ENCODE measurements around the gene ADGRL3.

Gene ADGRL3

GRCh38 chr4:61994036-61994435, 793.9 kb downstream of the ADGRL3 start:
- Histone ChIP-seq H3K27ac (ENCODE audit: low read depth, low read length) (no peak overlapping the region), H2AFZ (ENCODE audit: low read length, unreplicated experiment) (no peak overlapping the region), H3K27me3 (ENCODE audit: insufficient read depth, low read length) (no peaks in the 10 kb centered on the region), H3K79me2 (ENCODE audit: control insufficient read depth, insufficient read depth, low read length, unreplicated experiment) (no peaks in the 10 kb centered on the region), H3K4me3 (ENCODE audit: low read depth, low read length) (no peak overlapping the region), H3K4me1 (ENCODE audit: control insufficient read depth, insufficient read depth, low read length, unreplicated experiment) (no peaks in the 10 kb centered on the region), H3K36me3 (ENCODE audit: insufficient read depth, low read length) (no peaks in the 10 kb centered on the region)

GRCh38 chr4:61995717-61996340, 795.7 kb downstream of the ADGRL3 start:
- no peaks in the 10 kb centered on the region for H3K27me3 ChIP-seq (ENCODE audit: insufficient read depth, low read length)
- no peaks in the 10 kb centered on the region for H3K79me2 ChIP-seq (ENCODE audit: control insufficient read depth, insufficient read depth, low read length, unreplicated experiment)

GRCh38 chr4:61996943-61997342, 796.8 kb downstream of the ADGRL3 start:
- no peak overlapping the region for H3K4me3 ChIP-seq (ENCODE audit: low read depth, low read length)
- no peaks in the 10 kb centered on the region for H3K27me3 ChIP-seq (ENCODE audit: insufficient read depth, low read length)
- H3K4me1 ChIP-seq (ENCODE audit: control insufficient read depth, insufficient read depth, low read length, unreplicated experiment) = no peaks in the 10 kb centered on the region
- no peaks in the 10 kb centered on the region for H3K79me2 ChIP-seq (ENCODE audit: control insufficient read depth, insufficient read depth, low read length, unreplicated experiment)
- H2AFZ ChIP-seq (ENCODE audit: low read length, unreplicated experiment) = no peak overlapping the region
- H3K27ac ChIP-seq (ENCODE audit: low read depth, low read length) = no peak overlapping the region
- no peaks in the 10 kb centered on the region for H3K36me3 ChIP-seq (ENCODE audit: insufficient read depth, low read length)

More at GRCh38 chr4:61995717-61996340, 795.7 kb downstream of the ADGRL3 start:
- no peaks in the 10 kb centered on the region for H3K36me3 ChIP-seq (ENCODE audit: insufficient read depth, low read length)
- no peak overlapping the region for H3K4me3 ChIP-seq (ENCODE audit: low read depth, low read length)
- H2AFZ ChIP-seq (ENCODE audit: low read length, unreplicated experiment) = no peak overlapping the region
- no peak overlapping the region for H3K27ac ChIP-seq (ENCODE audit: low read depth, low read length)
- H3K4me1 ChIP-seq (ENCODE audit: control insufficient read depth, insufficient read depth, low read length, unreplicated experiment) = no peaks in the 10 kb centered on the region

- Histone ChIP-seq H3K27me3 (ENCODE audit: insufficient read depth, low read length) (no peaks in the 10 kb centered on the region), H3K36me3 (ENCODE audit: insufficient read depth, low read length) (no peaks in the 10 kb centered on the region), H2AFZ (ENCODE audit: low read length, unreplicated experiment) (no peak overlapping the region), H3K4me1 (ENCODE audit: control insufficient read depth, insufficient read depth, low read length, unreplicated experiment) (no peaks in the 10 kb centered on the region), H3K4me3 (ENCODE audit: low read depth, low read length) (no peak overlapping the region), H3K27ac (ENCODE audit: low read depth, low read length) (no peak overlapping the region), H3K79me2 (ENCODE audit: control insufficient read depth, insufficient read depth, low read length, unreplicated experiment) (no peaks in the 10 kb centered on the region)
Observed at GRCh38 chr4:61997831-61998230, 797.7 kb downstream of the ADGRL3 start.

GRCh38 chr4:62003695-62004094, 803.6 kb downstream of the ADGRL3 start:
- Histone ChIP-seq H3K79me2 (ENCODE audit: control insufficient read depth, insufficient read depth, low read length, unreplicated experiment) (no peaks in the 10 kb centered on the region), H3K4me1 (ENCODE audit: control insufficient read depth, insufficient read depth, low read length, unreplicated experiment) (no peaks in the 10 kb centered on the region), H2AFZ (ENCODE audit: low read length, unreplicated experiment) (no peak overlapping the region), H3K4me3 (ENCODE audit: low read depth, low read length) (no peak overlapping the region), H3K27ac (ENCODE audit: low read depth, low read length) (no peak overlapping the region), H3K27me3 (ENCODE audit: insufficient read depth, low read length) (no peaks in the 10 kb centered on the region), H3K36me3 (ENCODE audit: insufficient read depth, low read length) (no peaks in the 10 kb centered on the region)

- H2AFZ ChIP-seq (ENCODE audit: low read length, unreplicated experiment) = no peak overlapping the region
- H3K79me2 ChIP-seq (ENCODE audit: control insufficient read depth, insufficient read depth, low read length, unreplicated experiment) = no peaks in the 10 kb centered on the region
- H3K27me3 ChIP-seq (ENCODE audit: insufficient read depth, low read length) = no peaks in the 10 kb centered on the region
- no peak overlapping the region for H3K27ac ChIP-seq (ENCODE audit: low read depth, low read length)
- H3K4me1 ChIP-seq (ENCODE audit: control insufficient read depth, insufficient read depth, low read length, unreplicated experiment) = no peaks in the 10 kb centered on the region
- H3K4me3 ChIP-seq (ENCODE audit: low read depth, low read length) = no peak overlapping the region
- H3K36me3 ChIP-seq (ENCODE audit: insufficient read depth, low read length) = no peaks in the 10 kb centered on the region
Observed at GRCh38 chr4:62004881-62005280, 804.8 kb downstream of the ADGRL3 start.

- Histone ChIP-seq H3K27ac (ENCODE audit: low read depth, low read length) (no peak overlapping the region), H3K27me3 (ENCODE audit: insufficient read depth, low read length) (no peaks in the 10 kb centered on the region)
Observed at GRCh38 chr4:62006108-62006507, 806.0 kb downstream of the ADGRL3 start.

GRCh38 chr4:62015043-62015739, 815.1 kb downstream of the ADGRL3 start:
- H3K27me3 ChIP-seq (ENCODE audit: insufficient read depth, low read length) = no peaks in the 10 kb centered on the region
- no peaks in the 10 kb centered on the region for H3K4me1 ChIP-seq (ENCODE audit: control insufficient read depth, insufficient read depth, low read length, unreplicated experiment)

More at GRCh38 chr4:62006108-62006507, 806.0 kb downstream of the ADGRL3 start:
- Histone ChIP-seq H2AFZ (ENCODE audit: low read length, unreplicated experiment) (no peak overlapping the region), H3K4me1 (ENCODE audit: control insufficient read depth, insufficient read depth, low read length, unreplicated experiment) (no peaks in the 10 kb centered on the region), H3K4me3 (ENCODE audit: low read depth, low read length) (no peak overlapping the region), H3K36me3 (ENCODE audit: insufficient read depth, low read length) (no peaks in the 10 kb centered on the region), H3K79me2 (ENCODE audit: control insufficient read depth, insufficient read depth, low read length, unreplicated experiment) (no peaks in the 10 kb centered on the region)

GRCh38 chr4:62018537-62018936, 818.4 kb downstream of the ADGRL3 start:
- Histone ChIP-seq H3K4me3 (ENCODE audit: low read depth, low read length) (no peak overlapping the region), H2AFZ (ENCODE audit: low read length, unreplicated experiment) (no peak overlapping the region), H3K4me1 (ENCODE audit: control insufficient read depth, insufficient read depth, low read length, unreplicated experiment) (no peaks in the 10 kb centered on the region), H3K36me3 (ENCODE audit: insufficient read depth, low read length) (no peaks in the 10 kb centered on the region), H3K79me2 (ENCODE audit: control insufficient read depth, insufficient read depth, low read length, unreplicated experiment) (no peaks in the 10 kb centered on the region), H3K27ac (ENCODE audit: low read depth, low read length) (no peak overlapping the region), H3K27me3 (ENCODE audit: insufficient read depth, low read length) (no peaks in the 10 kb centered on the region)

More at GRCh38 chr4:62015043-62015739, 815.1 kb downstream of the ADGRL3 start:
- Histone ChIP-seq H3K4me3 (ENCODE audit: low read depth, low read length) (no peak overlapping the region), H2AFZ (ENCODE audit: low read length, unreplicated experiment) (no peak overlapping the region), H3K27ac (ENCODE audit: low read depth, low read length) (no peak overlapping the region), H3K36me3 (ENCODE audit: insufficient read depth, low read length) (no peaks in the 10 kb centered on the region), H3K79me2 (ENCODE audit: control insufficient read depth, insufficient read depth, low read length, unreplicated experiment) (no peaks in the 10 kb centered on the region)

GRCh38 chr4:62023633-62024032, 823.5 kb downstream of the ADGRL3 start:
- no peak overlapping the region for H3K4me3 ChIP-seq (ENCODE audit: low read depth, low read length)
- H3K79me2 ChIP-seq (ENCODE audit: control insufficient read depth, insufficient read depth, low read length, unreplicated experiment) = no peaks in the 10 kb centered on the region
- H3K27ac ChIP-seq (ENCODE audit: low read depth, low read length) = no peak overlapping the region
- no peaks in the 10 kb centered on the region for H3K27me3 ChIP-seq (ENCODE audit: insufficient read depth, low read length)
- H3K4me1 ChIP-seq (ENCODE audit: control insufficient read depth, insufficient read depth, low read length, unreplicated experiment) = no peaks in the 10 kb centered on the region
- H3K36me3 ChIP-seq (ENCODE audit: insufficient read depth, low read length) = no peaks in the 10 kb centered on the region
- no peak overlapping the region for H2AFZ ChIP-seq (ENCODE audit: low read length, unreplicated experiment)

GRCh38 chr4:62028745-62029144, 828.6 kb downstream of the ADGRL3 start:
- Histone ChIP-seq H2AFZ (ENCODE audit: low read length, unreplicated experiment) (no peak overlapping the region), H3K27ac (ENCODE audit: low read depth, low read length) (no peak overlapping the region)

More at GRCh38 chr4:62028745-62029144, 828.6 kb downstream of the ADGRL3 start:
- Histone ChIP-seq H3K36me3 (ENCODE audit: insufficient read depth, low read length) (no peaks in the 10 kb centered on the region), H3K4me3 (ENCODE audit: low read depth, low read length) (no peak overlapping the region), H3K79me2 (ENCODE audit: control insufficient read depth, insufficient read depth, low read length, unreplicated experiment) (no peaks in the 10 kb centered on the region), H3K4me1 (ENCODE audit: control insufficient read depth, insufficient read depth, low read length, unreplicated experiment) (no peaks in the 10 kb centered on the region), H3K27me3 (ENCODE audit: insufficient read depth, low read length) (no peaks in the 10 kb centered on the region)

Data from ACC112 (cell line).